Ishikawa (cell line): ENCODE results near the gene RALGPS2.

Experiments
- CEBPB ChIP-seq: IDR thresholded peaks from 2 replicates; pipeline ENCODE4 v1.6.1; 2012
- CREB1 ChIP-seq: IDR thresholded peaks from 2 replicates; pipeline ENCODE4 v1.6.1; 2012; ENCODE audit warnings: low read depth
- EGR1 ChIP-seq: IDR thresholded peaks from 2 replicates; pipeline ENCODE4 v1.6.1; 2012
- EP300 ChIP-seq: IDR thresholded peaks from 2 replicates; pipeline ENCODE4 v1.6.1; 2012; ENCODE audit warnings: borderline replicate concordance
- FOXM1 ChIP-seq: IDR thresholded peaks from 2 replicates; pipeline ENCODE4 v1.6.1; 2012; ENCODE audit warnings: low read depth, borderline replicate concordance
- RAD21 ChIP-seq: IDR thresholded peaks from 2 replicates; pipeline ENCODE4 v1.6.1; 2012; ENCODE audit warnings: low read depth
- REST ChIP-seq: IDR thresholded peaks from 2 replicates; pipeline ENCODE4 v1.6.1; 2012; ENCODE audit warnings: low read depth, mild to moderate bottlenecking

DNA sequence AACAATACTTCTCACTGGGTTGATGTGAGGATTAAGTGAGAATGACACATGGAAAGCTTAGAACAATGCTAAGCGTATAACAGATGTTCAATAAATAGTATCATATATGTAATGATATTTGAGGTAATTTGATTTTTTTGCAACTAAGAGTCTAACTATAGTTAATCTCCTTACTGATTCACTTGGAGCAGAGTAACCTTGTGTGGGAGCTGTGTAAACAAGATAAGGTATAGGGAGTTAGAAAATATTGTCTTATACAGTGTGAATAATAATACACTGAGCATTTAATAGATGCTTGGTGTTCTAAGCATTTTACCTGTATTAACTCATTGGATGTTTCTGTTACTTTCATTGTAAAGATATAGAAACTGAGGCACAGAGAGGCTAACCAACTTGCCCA lies 15.9 kb downstream of the RALGPS2 start:
- TF ChIP-seq CREB1 (no peak), CEBPB (no peak), EP300 (no peak), RAD21 (no peak), EGR1 (no peak), REST (no peak), FOXM1 (no peak)
